ENCODE results near the gene TSPAN3.
A peak's percentile ranks its signal among the peaks of the same experiment; 100 is the strongest.

TSPAN3 gene

GRCh38 chr15:77084436-77084835, 13.5 kb upstream of the TSPAN3 start:
- no peak for ATAC-seq
- DNase-seq = no peak

GRCh38 chr15:77083381-77084160, 12.7 kb upstream of the TSPAN3 start:
- ATAC-seq (peak; percentile 95), DNase-seq (peak; percentile 68)

- no peak for ATAC-seq
- no peak for DNase-seq
Observed at GRCh38 chr15:77081971-77082370, 11.1 kb upstream of the TSPAN3 start.

GRCh38 chr15:77076323-77076915, 5.5 kb upstream of the TSPAN3 start:
- ATAC-seq (no peak), DNase-seq (no peak)

- ATAC-seq (no peak), DNase-seq (no peak)
Observed at GRCh38 chr15:77075528-77075927, 4.6 kb upstream of the TSPAN3 start.

GRCh38 chr15:77074350-77074749, 3.4 kb upstream of the TSPAN3 start:
- DNase-seq (no peak), ATAC-seq (no peak)

GRCh38 chr15:77071305-77072223, 655 bp upstream of the TSPAN3 start:
- DNase-seq = no peak
- no peak for ATAC-seq

- no peak for DNase-seq
- ATAC-seq = no peak
Observed at GRCh38 chr15:77070180-77070494, 772 bp downstream of the TSPAN3 start.

- no peak for DNase-seq
- ATAC-seq = no peak
Observed at GRCh38 chr15:77069521-77070121, 1.3 kb downstream of the TSPAN3 start.

GRCh38 chr15:77068633-77069032, 2.3 kb downstream of the TSPAN3 start:
- no peak for ATAC-seq
- DNase-seq = no peak

- ATAC-seq = no peak
- DNase-seq = no peak
Observed at GRCh38 chr15:77067691-77068367, 3.1 kb downstream of the TSPAN3 start.

GRCh38 chr15:77066971-77067690, 3.8 kb downstream of the TSPAN3 start:
- ATAC-seq (no peak), DNase-seq (no peak)

GRCh38 chr15:77064539-77065308, 6.2 kb downstream of the TSPAN3 start:
- DNase-seq (no peak), ATAC-seq (peak; percentile 57)

- DNase-seq = no peak
- ATAC-seq = no peak
Observed at GRCh38 chr15:77064063-77064462, 6.8 kb downstream of the TSPAN3 start.

- DNase-seq = no peak
- no peak for ATAC-seq
Observed at GRCh38 chr15:77063249-77063648, 7.7 kb downstream of the TSPAN3 start.

GRCh38 chr15:77060546-77060945, 10.4 kb downstream of the TSPAN3 start:
- no peak for ATAC-seq

GRCh38 chr15:77059786-77060361, 11.0 kb downstream of the TSPAN3 start:
- no peak for DNase-seq
- no peak for ATAC-seq

More at GRCh38 chr15:77060546-77060945, 10.4 kb downstream of the TSPAN3 start:
- DNase-seq = no peak

- ATAC-seq (no peak), DNase-seq (no peak)
Observed at GRCh38 chr15:77058468-77058867, 12.4 kb downstream of the TSPAN3 start.

- ATAC-seq = no peak
- no peak for DNase-seq
Observed at GRCh38 chr15:77057685-77058084, 13.2 kb downstream of the TSPAN3 start.

- ATAC-seq = no peak
Observed at GRCh38 chr15:77057072-77057471, 13.8 kb downstream of the TSPAN3 start.

More at GRCh38 chr15:77057072-77057471, 13.8 kb downstream of the TSPAN3 start:
- DNase-seq = no peak
